Activated T-cell treated with anti-CD3 and anti-CD28 coated beads for 4 hours (primary cell): ENCODE data around the gene GRIA3.
"Not testable (repeated sequence)": the region's sequence is repeated elsewhere in the genome, so short reads cannot be mapped to it uniquely, and the experiment has no call there.

Experiments used
- DNase-seq: peaks from one replicate; pipeline ENCODE4 v3.0.0-alpha.2; 2020

The GRIA3 gene

DNA sequence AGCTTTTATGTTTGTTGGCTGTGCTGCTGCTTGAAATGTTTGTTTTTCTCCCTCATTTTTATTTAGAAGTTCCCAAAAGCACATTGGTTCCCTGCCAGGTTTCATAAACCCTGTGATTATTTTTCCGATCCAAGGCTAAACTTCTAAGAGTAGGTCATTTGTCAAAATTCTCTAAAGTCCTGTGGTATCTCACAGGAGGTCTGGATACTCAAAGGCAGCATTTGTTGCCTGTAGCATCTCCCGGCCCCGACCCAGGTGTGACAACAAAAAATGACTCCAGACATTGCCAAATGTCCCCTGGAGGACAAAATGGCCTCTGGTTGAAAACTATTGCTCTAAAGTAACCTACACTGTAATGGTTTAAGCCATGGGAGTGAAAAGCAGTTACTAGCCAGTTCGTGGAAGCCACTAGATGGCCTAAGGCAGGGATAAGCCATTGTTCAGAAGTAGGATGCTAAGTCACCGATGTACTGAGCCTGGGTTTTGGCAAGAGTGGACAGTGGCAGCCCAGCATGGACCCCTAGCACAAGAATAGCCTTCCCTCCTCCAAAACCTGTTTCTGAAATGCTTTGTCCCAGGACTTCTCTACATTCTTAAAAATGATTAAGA lies 292.6 kb downstream of the GRIA3 start:
- no peak for DNase-seq

GRCh38 chrX:123477673-123478072 lies 293.6 kb downstream of the GRIA3 start:
- no peak for DNase-seq

- no peak for DNase-seq
Measured at GRCh38 chrX:123481913-123482851, 298.1 kb downstream of the GRIA3 start.

DNA sequence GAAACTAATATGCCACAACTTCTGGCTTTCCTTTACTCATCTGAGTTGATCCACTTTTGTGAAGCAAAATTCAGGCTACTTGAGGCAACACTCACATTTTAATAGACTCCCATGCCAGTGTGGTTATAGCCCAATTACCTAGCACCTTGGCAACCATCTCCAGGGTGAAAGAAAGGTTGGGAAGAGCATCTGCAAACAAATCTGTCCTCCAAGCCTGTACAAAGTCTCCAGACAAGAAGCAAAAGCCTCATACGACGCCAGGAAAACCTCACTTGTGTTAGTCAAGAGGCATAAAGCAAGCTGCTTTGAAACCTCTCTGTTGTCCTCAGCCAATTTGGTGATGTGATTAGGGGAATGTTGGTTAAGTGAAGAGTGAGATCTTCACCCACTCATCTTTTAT lies 302.2 kb downstream of the GRIA3 start:
- no peak for DNase-seq

DNA sequence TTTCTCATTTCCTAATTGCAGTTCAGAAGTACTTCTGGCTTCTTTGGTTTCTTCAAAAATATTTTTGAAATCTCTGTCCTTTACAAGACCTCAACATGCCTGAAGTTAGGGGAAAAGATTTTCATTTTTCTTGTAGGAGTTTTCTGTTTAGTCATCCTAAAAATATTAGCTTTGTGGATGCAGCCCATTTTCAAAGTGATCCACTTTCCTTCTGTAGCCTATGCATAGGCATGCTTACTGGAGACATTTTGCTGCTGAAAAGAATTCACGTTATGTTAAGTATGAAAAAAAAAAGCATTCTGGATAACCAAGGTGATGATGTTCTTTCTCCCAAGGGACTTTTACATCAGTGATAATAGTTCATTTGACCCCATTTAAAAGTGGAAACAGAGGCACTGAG lies 303.2 kb downstream of the GRIA3 start:
- no peak for DNase-seq

- no peak for DNase-seq
Measured at GRCh38 chrX:123487669-123488068, 303.6 kb downstream of the GRIA3 start.

GRCh38 chrX:123489011-123489410 lies 304.9 kb downstream of the GRIA3 start:
- no peak for DNase-seq

DNA sequence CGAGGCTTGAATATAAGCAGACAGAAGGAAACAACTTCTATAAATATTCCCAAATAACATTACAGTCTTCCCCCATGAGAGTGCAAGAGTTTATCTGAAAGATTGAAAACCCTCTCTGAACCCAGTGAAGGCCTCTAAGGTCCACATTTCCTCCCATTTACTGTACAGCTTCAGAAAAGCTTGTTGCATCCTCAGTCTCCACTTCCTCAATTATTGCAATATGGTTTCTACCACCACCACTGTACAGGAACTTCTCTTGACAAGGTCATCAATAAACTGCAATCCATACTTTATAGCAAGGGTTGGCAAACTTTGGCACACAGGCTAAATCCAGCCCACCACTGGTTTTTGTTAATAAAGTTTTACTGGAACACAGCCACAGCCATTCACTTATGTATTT lies 309.8 kb downstream of the GRIA3 start:
- DNase-seq = no peak

DNA sequence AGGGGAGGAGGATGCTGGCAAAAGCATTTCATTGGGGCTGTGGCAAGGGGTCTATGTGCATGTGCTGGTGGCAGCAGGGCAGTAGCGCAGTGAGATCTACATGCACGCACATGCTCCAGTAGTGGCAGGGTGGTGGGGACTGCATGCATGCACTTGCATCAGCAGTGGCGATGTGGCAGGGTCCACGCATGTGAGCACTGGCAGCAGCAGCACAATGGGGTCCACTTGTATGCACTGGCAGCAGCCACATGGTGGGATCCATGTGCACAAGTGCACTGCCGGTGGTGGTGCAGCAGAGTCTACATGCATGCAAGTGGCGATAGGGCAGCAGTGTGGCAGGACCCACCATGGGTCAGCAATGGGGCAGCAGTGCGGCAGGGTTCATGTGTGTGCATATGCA lies 315.7 kb downstream of the GRIA3 start:
- no peak for DNase-seq

- DNase-seq = no peak
Measured at GRCh38 chrX:123504047-123504446, 320.0 kb downstream of the GRIA3 start.

GRCh38 chrX:123504630-123505270 lies 320.7 kb downstream of the GRIA3 start:
- DNase-seq = no peak

GRCh38 chrX:123513585-123514278 lies 329.7 kb downstream of the GRIA3 start:
- DNase-seq = no peak

DNA sequence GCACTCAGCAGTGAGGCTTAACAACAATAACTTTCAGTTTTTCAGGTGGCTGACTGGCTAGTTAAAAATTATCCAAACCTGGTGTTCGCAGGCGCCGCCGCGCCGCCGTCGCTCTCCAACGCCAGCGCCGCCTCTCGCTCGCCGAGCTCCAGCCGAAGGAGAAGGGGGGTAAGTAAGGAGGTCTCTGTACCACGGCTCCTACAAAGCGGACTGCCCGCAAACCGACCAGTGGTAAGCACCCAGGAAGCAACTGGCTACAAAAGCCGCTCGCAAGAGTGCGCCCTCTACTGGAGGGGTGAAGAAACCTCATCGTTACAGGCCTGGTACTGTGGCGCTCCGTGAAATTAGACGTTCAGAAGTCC lies 330.2 kb downstream of the GRIA3 start:
- not testable (repeated sequence) for DNase-seq

- no peak for DNase-seq
Measured at GRCh38 chrX:123518791-123519190, 334.7 kb downstream of the GRIA3 start.

- DNase-seq = no peak
Measured at GRCh38 chrX:123525123-123525725, 341.1 kb downstream of the GRIA3 start.

DNA sequence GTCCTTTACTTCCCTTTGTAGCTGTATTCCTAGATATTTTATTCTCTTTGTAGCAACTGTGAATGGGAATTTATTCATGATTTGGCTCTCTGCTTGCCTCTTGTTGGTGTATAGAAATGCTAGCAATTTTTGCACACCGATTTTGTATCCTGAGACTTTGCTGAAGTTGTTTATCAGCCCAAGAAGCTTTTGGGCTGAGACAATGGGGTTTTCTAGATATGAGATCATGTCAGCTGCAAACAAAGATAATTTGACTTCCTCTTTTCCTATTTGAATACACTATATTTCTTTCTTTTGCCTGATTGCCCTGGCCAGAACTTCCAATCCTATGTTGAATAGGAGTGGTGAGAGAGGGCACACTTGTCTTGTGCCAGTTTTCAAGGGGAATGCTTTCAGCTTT lies 346.6 kb downstream of the GRIA3 start:
- DNase-seq = not testable (repeated sequence)
